NCI-H2029 (cell line): Measurements from ENCODE around the gene CYP46A1.
"Not testable (repeated sequence)": the region's sequence is repeated elsewhere in the genome, so short reads cannot be mapped to it uniquely, and the experiment has no call there.

ENCODE experiments used
- DNase-seq: peaks from one replicate; lab custom pipeline; 2025; lab: John Stamatoyannopoulos, UW

The CYP46A1 gene

GRCh38 chr14:99683619-99684409, at the start of gene CYP46A1:
Gene CYP46A1 (plus strand): TSS chr14:99684298. CDS start chr14:99684418, 120 bp downstream.
- peak; percentile 90 for DNase-seq

DNA sequence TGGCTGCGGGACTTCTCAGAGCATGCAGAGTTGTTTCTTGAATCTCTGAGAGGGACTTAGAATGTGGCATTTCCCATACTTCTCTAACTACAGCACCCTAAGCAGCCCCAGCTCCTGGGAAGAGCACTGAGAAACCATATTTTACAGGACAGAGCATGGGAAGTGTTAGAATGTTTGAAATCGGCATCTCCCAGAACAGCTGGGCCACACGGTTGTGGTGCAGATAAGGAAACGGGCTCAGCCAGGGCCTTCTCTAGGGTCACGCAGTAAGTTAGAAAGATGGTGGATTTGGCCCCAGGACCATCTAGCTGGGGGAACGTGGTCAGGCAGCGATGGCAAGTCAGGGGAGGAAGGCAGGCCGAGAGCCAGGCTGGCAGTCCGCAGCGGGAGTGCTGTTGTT, 49.7 kb upstream of the CYP46A1 start:
- no peak for DNase-seq

GRCh38 chr14:99635116-99635515, 49.0 kb upstream of the CYP46A1 start:
- DNase-seq = no peak

GRCh38 chr14:99636487-99636886, 47.6 kb upstream of the CYP46A1 start:
- DNase-seq = no peak

GRCh38 chr14:99637624-99638023, 46.5 kb upstream of the CYP46A1 start:
- DNase-seq = no peak

GRCh38 chr14:99642771-99643170, 41.3 kb upstream of the CYP46A1 start:
- not testable (repeated sequence) for DNase-seq

GRCh38 chr14:99643343-99643742, 40.8 kb upstream of the CYP46A1 start:
- no peak for DNase-seq

DNA sequence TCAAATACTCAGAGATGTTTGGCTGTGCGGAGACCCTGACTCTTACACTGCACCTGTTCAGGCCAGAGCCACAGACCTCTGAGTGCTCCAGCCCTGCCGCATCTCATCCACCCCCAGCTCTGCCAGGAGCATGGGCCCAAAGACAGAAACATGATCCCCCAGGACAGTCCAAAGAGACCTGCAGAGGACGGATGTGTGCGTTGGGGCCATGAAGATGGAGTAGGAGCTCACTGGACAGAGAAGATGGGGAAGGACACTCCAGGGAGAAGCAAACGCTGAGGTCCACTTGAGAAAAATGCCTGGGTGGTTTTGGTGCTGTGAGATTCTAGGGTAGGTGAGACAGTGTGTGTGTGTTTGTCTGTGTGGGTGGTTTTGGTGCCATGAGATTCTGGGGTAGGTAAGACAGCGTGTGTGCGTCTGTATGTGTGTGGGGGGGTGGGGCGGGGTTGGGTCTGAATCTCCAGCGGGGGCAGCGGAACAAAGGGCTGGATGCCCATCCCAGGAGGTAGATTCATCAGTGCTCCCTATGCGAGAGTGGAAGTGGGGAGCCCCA, 40.0 kb upstream of the CYP46A1 start:
- DNase-seq = no peak

DNA sequence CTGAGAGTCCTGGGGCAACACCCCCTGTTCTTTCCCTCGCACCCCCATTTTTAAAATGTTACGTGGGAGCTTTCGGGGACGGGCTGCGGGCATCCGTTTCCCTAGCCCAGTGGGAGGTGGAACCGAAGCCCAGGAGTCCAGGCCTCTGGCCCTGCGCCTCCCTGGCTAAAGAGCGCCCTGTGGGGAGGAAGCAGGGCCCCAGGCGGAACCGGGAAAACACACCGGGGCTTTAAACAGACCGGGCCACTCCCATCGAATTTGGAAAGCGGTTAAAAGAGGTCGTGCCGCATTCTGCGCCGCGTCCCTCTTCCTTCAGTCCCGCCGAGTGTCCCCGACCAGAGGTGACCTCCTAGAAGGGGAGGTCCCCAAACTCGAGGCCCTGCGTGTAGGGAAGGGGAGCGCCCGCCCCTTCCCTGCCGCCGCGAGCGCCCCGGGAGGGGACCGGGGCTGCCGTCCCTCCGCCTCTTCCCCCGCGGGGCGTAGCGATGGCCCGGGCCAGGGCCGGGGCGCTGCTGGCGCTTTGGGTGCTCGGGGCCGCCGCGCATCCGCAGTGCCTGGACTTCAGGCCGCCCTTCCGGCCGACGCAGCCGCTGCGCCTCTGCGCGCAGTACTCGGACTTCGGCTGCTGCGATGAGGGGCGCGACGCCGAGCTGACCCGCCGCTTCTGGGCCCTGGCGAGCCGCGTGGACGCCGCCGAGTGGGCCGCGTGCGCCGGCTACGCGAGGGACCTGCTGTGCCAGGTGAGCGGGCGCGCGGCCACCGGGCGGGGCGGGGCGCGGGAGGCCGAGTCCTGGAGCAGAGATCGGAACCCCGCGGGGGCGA, 39.2 kb upstream of the CYP46A1 start, which contains the start of gene HHIPL1:
HHIPL1 (plus strand) TSS at position 407 of the 822 bp plus-strand sequence; CDS start at position 486, 79 bp downstream.
- DNase-seq = no peak

GRCh38 chr14:99645545-99646505, 38.3 kb upstream of the CYP46A1 start:
- no peak for DNase-seq

- DNase-seq = no peak
Observed at GRCh38 chr14:99647411-99647810, 36.7 kb upstream of the CYP46A1 start.

GRCh38 chr14:99648027-99648784, 35.9 kb upstream of the CYP46A1 start:
- no peak for DNase-seq

- no peak for DNase-seq
Observed at GRCh38 chr14:99649219-99649618, 34.9 kb upstream of the CYP46A1 start.

DNA sequence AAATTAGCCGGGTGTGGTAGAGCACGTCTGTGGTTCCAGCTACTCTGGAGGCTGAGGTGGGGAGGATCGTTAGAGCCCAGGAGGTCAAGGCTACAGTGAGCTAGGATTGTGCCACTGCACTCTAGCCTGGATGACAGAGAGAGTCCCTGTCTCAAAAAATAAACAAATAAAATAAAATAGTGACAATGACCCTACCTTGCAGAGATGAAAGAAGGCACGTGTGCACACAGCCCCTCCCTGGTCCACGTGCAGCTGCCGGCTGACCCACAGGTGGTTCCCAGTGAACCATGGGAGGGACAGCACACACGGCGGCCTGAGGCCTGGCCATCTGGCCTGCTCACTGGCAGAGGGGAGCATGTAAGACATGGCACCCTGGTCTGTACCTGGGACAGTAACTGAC, 34.5 kb upstream of the CYP46A1 start:
- no peak for DNase-seq

GRCh38 chr14:99650189-99650588, 33.9 kb upstream of the CYP46A1 start:
- no peak for DNase-seq

- no peak for DNase-seq
Observed at GRCh38 chr14:99651953-99652746, 31.9 kb upstream of the CYP46A1 start.

GRCh38 chr14:99654235-99654985, 29.7 kb upstream of the CYP46A1 start:
- DNase-seq = no peak

DNA sequence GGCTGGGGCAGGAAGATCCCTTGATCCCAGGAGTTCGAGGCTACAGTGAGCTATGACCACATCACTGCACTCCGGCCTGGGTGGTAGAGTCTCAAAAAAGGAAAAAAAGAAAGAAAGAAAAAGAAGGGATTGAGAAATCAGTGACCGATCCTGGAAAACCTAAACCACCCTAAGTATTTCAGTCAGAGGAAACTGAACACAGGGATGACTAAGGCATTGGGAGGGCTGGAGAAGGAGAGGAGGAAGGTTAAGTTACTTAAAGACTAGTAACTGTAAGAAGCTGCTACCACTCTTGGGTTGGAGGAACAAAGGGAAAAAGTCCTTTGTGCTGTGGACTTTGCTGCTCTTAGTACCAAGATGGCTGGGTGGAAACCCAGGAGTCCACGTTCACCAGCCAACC, 28.6 kb upstream of the CYP46A1 start:
- no peak for DNase-seq

DNA sequence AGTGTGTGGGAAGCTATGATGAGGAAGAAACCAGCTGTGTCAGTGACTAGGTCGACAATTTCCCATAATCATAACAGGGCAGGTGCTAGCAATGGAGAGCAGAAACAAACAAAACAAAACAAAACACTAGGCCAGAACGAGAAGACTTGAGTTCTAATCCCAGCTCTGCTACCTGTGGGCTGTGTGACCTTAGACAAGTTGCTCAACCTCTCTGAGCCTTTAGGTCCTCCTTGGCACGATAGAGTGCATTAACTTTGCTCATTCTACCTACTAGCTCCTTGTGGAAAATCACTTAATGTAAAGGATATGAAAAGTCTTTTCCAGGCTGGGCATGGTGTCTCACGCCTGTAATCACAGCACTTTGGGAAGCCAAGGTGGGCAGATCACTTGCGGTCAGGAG, 27.9 kb upstream of the CYP46A1 start:
- DNase-seq = no peak
